Measurements from ENCODE around the gene TRAPPC3L.

TRAPPC3L gene

GRCh38 chr6:116483616-116484015 is 61.9 kb downstream of the TRAPPC3L start:
- no peak for DNase-seq (ENCODE audit: low spot score)
- H3K9me3 Mint-ChIP-seq = no peaks in the 10 kb centered on the region
- peaks cover 61% of the 10 kb centered on the region for H3K27me3 Mint-ChIP-seq (ENCODE audit: low read depth)
- no peak overlapping the region for H3K27ac Mint-ChIP-seq
- H3K4me1 Mint-ChIP-seq (ENCODE audit: low read depth) = no peaks in the 10 kb centered on the region
- no peak overlapping the region for H3K4me3 Mint-ChIP-seq
- H3K36me3 Mint-ChIP-seq (ENCODE audit: low read depth) = no peaks in the 10 kb centered on the region

GRCh38 chr6:116482780-116483179 is 62.7 kb downstream of the TRAPPC3L start:
- no peaks in the 10 kb centered on the region for H3K9me3 Mint-ChIP-seq
- no peak overlapping the region for H3K27ac Mint-ChIP-seq
- DNase-seq (ENCODE audit: low spot score) = no peak
- H3K4me3 Mint-ChIP-seq = no peak overlapping the region
- H3K4me1 Mint-ChIP-seq (ENCODE audit: low read depth) = no peaks in the 10 kb centered on the region
- peaks cover 58% of the 10 kb centered on the region for H3K27me3 Mint-ChIP-seq (ENCODE audit: low read depth)
- no peaks in the 10 kb centered on the region for H3K36me3 Mint-ChIP-seq (ENCODE audit: low read depth)

GRCh38 chr6:116476002-116476678 is 69.3 kb downstream of the TRAPPC3L start:
- DNase-seq (ENCODE audit: low spot score) = peak; percentile 59
- Mint-ChIP-seq H3K27me3 (ENCODE audit: low read depth) (peaks cover 44% of the 10 kb centered on the region), H3K4me3 (peak overlapping the region; percentile 52), H3K9me3 (peaks cover 4% of the 10 kb centered on the region), H3K36me3 (ENCODE audit: low read depth) (peaks cover 1% of the 10 kb centered on the region), H3K27ac (peak overlapping the region; percentile 39), H3K4me1 (ENCODE audit: low read depth) (peaks cover 23% of the 10 kb centered on the region)

- peaks cover 46% of the 10 kb centered on the region for H3K27me3 Mint-ChIP-seq (ENCODE audit: low read depth)
- no peak for DNase-seq (ENCODE audit: low spot score)
- H3K4me3 Mint-ChIP-seq = peak overlapping the region; percentile 52
- H3K36me3 Mint-ChIP-seq (ENCODE audit: low read depth) = peaks cover 1% of the 10 kb centered on the region
- peaks cover 4% of the 10 kb centered on the region for H3K9me3 Mint-ChIP-seq
- H3K4me1 Mint-ChIP-seq (ENCODE audit: low read depth) = peaks cover 23% of the 10 kb centered on the region
- peak overlapping the region; percentile 68 for H3K27ac Mint-ChIP-seq
Measured at GRCh38 chr6:116475141-116475540, 70.3 kb downstream of the TRAPPC3L start.

- H3K9me3 Mint-ChIP-seq = peaks cover 8% of the 10 kb centered on the region
- peaks cover 1% of the 10 kb centered on the region for H3K36me3 Mint-ChIP-seq (ENCODE audit: low read depth)
- H3K27me3 Mint-ChIP-seq (ENCODE audit: low read depth) = peaks cover 47% of the 10 kb centered on the region
- no peak overlapping the region for H3K4me3 Mint-ChIP-seq
- H3K27ac Mint-ChIP-seq = no peak overlapping the region
- no peak for DNase-seq (ENCODE audit: low spot score)
- H3K4me1 Mint-ChIP-seq (ENCODE audit: low read depth) = peaks cover 25% of the 10 kb centered on the region
Measured at GRCh38 chr6:116472706-116473105, 72.8 kb downstream of the TRAPPC3L start.

GRCh38 chr6:116471531-116471930 is 74.0 kb downstream of the TRAPPC3L start:
- Mint-ChIP-seq H3K4me3 (no peak overlapping the region), H3K27me3 (ENCODE audit: low read depth) (peaks cover 47% of the 10 kb centered on the region), H3K9me3 (peaks cover 4% of the 10 kb centered on the region), H3K36me3 (ENCODE audit: low read depth) (peaks cover 1% of the 10 kb centered on the region), H3K4me1 (ENCODE audit: low read depth) (peaks cover 30% of the 10 kb centered on the region), H3K27ac (no peak overlapping the region)
- DNase-seq (ENCODE audit: low spot score) = no peak

GRCh38 chr6:116468293-116468692 is 77.2 kb downstream of the TRAPPC3L start:
- H3K4me1 Mint-ChIP-seq (ENCODE audit: low read depth) = peaks cover 30% of the 10 kb centered on the region
- H3K27ac Mint-ChIP-seq = no peak overlapping the region
- H3K9me3 Mint-ChIP-seq = peaks cover 4% of the 10 kb centered on the region
- peaks cover 51% of the 10 kb centered on the region for H3K27me3 Mint-ChIP-seq (ENCODE audit: low read depth)
- no peak for DNase-seq (ENCODE audit: low spot score)
- H3K36me3 Mint-ChIP-seq (ENCODE audit: low read depth) = peaks cover 5% of the 10 kb centered on the region
- no peak overlapping the region for H3K4me3 Mint-ChIP-seq

- Mint-ChIP-seq H3K27me3 (ENCODE audit: low read depth) (peaks cover 55% of the 10 kb centered on the region), H3K9me3 (peaks cover 4% of the 10 kb centered on the region), H3K4me3 (no peak overlapping the region), H3K4me1 (ENCODE audit: low read depth) (peaks cover 35% of the 10 kb centered on the region), H3K36me3 (ENCODE audit: low read depth) (peaks cover 10% of the 10 kb centered on the region), H3K27ac (no peak overlapping the region)
- no peak for DNase-seq (ENCODE audit: low spot score)
Measured at GRCh38 chr6:116467514-116467913, 78.0 kb downstream of the TRAPPC3L start.

- Mint-ChIP-seq H3K4me1 (ENCODE audit: low read depth) (peaks cover 37% of the 10 kb centered on the region), H3K27ac (no peak overlapping the region), H3K4me3 (no peak overlapping the region), H3K36me3 (ENCODE audit: low read depth) (peaks cover 10% of the 10 kb centered on the region), H3K27me3 (ENCODE audit: low read depth) (peaks cover 53% of the 10 kb centered on the region), H3K9me3 (peaks cover 4% of the 10 kb centered on the region)
- no peak for DNase-seq (ENCODE audit: low spot score)
Measured at GRCh38 chr6:116467096-116467495, 78.4 kb downstream of the TRAPPC3L start.

GRCh38 chr6:116465246-116465645 is 80.2 kb downstream of the TRAPPC3L start:
- H3K27me3 Mint-ChIP-seq (ENCODE audit: low read depth) = peaks cover 51% of the 10 kb centered on the region
- peaks cover 52% of the 10 kb centered on the region for H3K4me1 Mint-ChIP-seq (ENCODE audit: low read depth)
- H3K4me3 Mint-ChIP-seq = no peak overlapping the region
- H3K27ac Mint-ChIP-seq = no peak overlapping the region
- peaks cover 4% of the 10 kb centered on the region for H3K9me3 Mint-ChIP-seq
- DNase-seq (ENCODE audit: low spot score) = no peak
- peaks cover 14% of the 10 kb centered on the region for H3K36me3 Mint-ChIP-seq (ENCODE audit: low read depth)

- H3K9me3 Mint-ChIP-seq = no peaks in the 10 kb centered on the region
- H3K27me3 Mint-ChIP-seq (ENCODE audit: low read depth) = peaks cover 43% of the 10 kb centered on the region
- H3K4me3 Mint-ChIP-seq = peak overlapping the region; percentile 75
- no peak for DNase-seq (ENCODE audit: low spot score)
- peaks cover 14% of the 10 kb centered on the region for H3K36me3 Mint-ChIP-seq (ENCODE audit: low read depth)
- H3K4me1 Mint-ChIP-seq (ENCODE audit: low read depth) = peaks cover 59% of the 10 kb centered on the region
- H3K27ac Mint-ChIP-seq = no peak overlapping the region
Measured at GRCh38 chr6:116463301-116463700, 82.2 kb downstream of the TRAPPC3L start.

GRCh38 chr6:116461932-116462885 is 83.3 kb downstream of the TRAPPC3L start:
- DNase-seq (ENCODE audit: low spot score) = peak; percentile 64
- Mint-ChIP-seq H3K4me3 (peak overlapping the region; percentile 75), H3K9me3 (no peaks in the 10 kb centered on the region), H3K4me1 (ENCODE audit: low read depth) (peaks cover 54% of the 10 kb centered on the region), H3K27me3 (ENCODE audit: low read depth) (peaks cover 41% of the 10 kb centered on the region), H3K36me3 (ENCODE audit: low read depth) (peaks cover 14% of the 10 kb centered on the region), H3K27ac (peak overlapping the region; percentile 51)

- peaks cover 37% of the 10 kb centered on the region for H3K27me3 Mint-ChIP-seq (ENCODE audit: low read depth)
- H3K4me1 Mint-ChIP-seq (ENCODE audit: low read depth) = peaks cover 55% of the 10 kb centered on the region
- H3K9me3 Mint-ChIP-seq = no peaks in the 10 kb centered on the region
- peaks cover 14% of the 10 kb centered on the region for H3K36me3 Mint-ChIP-seq (ENCODE audit: low read depth)
- peak within 1 kb of the TSS; percentile 71 for H3K4me3 Mint-ChIP-seq
- H3K27ac Mint-ChIP-seq = peak within 1 kb of the TSS; percentile 51
- no peak for DNase-seq (ENCODE audit: low spot score)
Measured at GRCh38 chr6:116461331-116461931, 84.1 kb downstream of the TRAPPC3L start, which contains the start of gene CALHM6. TSS of gene CALHM6 (plus strand) at chr6:116461375. CDS start at chr6:116461930, 555 bp downstream.

GRCh38 chr6:116459927-116460326 is 85.6 kb downstream of the TRAPPC3L start:
- no peak for DNase-seq (ENCODE audit: low spot score)
- Mint-ChIP-seq H3K27ac (no peak overlapping the region), H3K4me3 (no peak overlapping the region), H3K36me3 (ENCODE audit: low read depth) (peaks cover 14% of the 10 kb centered on the region), H3K9me3 (no peaks in the 10 kb centered on the region), H3K27me3 (ENCODE audit: low read depth) (peaks cover 30% of the 10 kb centered on the region), H3K4me1 (ENCODE audit: low read depth) (peaks cover 53% of the 10 kb centered on the region)
